Measurements from ENCODE around the gene SUN2.

SUN2 gene

GRCh38 chr22:38724176-38724575, 31.6 kb downstream of the SUN2 start:
- H3K27me3 ChIP-seq (ENCODE audit: insufficient read depth, low read length), result no peaks in the 10 kb centered on the region
- no peaks in the 10 kb centered on the region for H3K4me1 ChIP-seq (ENCODE audit: insufficient read depth, low read length)
- peaks cover 93% of the 10 kb centered on the region for H3K36me3 ChIP-seq (ENCODE audit: insufficient read depth, low read length)
- H3K9me3 ChIP-seq (ENCODE audit: insufficient read depth, low read depth, low read length), result no peaks in the 10 kb centered on the region
- H3K9ac ChIP-seq (ENCODE audit: low read depth, low read length), result no peak overlapping the region
- H3K4me3 ChIP-seq (ENCODE audit: low read length), result no peak overlapping the region
- 98% methylated on average over 7 of the region's 7 CpGs for WGBS
- no peak overlapping the region for H3K27ac ChIP-seq (ENCODE audit: low read depth, low read length)

DNA sequence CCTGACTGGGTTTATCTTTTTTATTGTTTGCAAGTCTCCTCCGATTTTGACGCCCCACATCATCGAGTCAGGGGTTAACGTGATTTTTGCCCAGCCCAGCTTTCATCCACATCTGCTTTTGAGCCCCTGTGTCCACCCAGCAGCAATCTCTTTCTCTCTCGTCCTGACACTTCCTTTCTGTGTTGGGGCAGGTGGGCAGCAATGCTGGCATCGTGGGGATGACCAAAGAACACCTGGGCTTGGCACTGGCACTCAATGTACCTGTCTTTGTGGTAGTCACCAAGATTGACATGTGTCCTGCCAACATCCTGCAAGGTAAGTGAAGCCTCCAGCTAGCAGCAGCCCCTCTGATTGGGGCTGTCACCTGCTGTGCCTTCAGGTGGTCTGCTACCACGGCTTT, 34.2 kb downstream of the SUN2 start:
- Histone ChIP-seq H3K9me3 (ENCODE audit: insufficient read depth, low read depth, low read length) (no peaks in the 10 kb centered on the region), H3K27ac (ENCODE audit: low read depth, low read length) (no peak overlapping the region), H3K36me3 (ENCODE audit: insufficient read depth, low read length) (peaks cover 88% of the 10 kb centered on the region), H3K9ac (ENCODE audit: low read depth, low read length) (no peak overlapping the region), H3K4me1 (ENCODE audit: insufficient read depth, low read length) (peaks cover 3% of the 10 kb centered on the region; the same call in 1 of the 2 replicates), H3K27me3 (ENCODE audit: insufficient read depth, low read length) (no peaks in the 10 kb centered on the region), H3K4me3 (ENCODE audit: low read length) (no peak overlapping the region)
- 91% methylated on average over 7 of the region's 7 CpGs for WGBS

DNA sequence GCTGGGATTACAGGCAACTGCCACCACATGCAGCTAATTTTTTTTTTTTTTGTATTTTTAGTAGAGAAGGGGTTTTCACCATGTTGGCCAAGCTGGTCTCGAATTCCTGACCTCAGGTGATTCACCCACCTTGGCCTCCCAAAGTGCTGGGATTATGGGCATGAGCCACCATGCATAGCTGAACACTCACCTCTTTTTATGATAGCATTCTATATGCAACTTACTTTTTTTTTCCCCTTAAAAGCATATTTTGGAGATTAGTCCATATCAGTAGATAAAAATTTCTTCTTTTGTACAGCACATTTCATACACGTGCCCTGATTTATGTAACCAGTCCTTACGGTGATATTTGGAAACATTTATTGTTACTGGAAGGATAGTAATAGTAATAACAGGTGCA, 35.4 kb downstream of the SUN2 start:
- no peaks in the 10 kb centered on the region for H3K27me3 ChIP-seq (ENCODE audit: insufficient read depth, low read length)

DNA sequence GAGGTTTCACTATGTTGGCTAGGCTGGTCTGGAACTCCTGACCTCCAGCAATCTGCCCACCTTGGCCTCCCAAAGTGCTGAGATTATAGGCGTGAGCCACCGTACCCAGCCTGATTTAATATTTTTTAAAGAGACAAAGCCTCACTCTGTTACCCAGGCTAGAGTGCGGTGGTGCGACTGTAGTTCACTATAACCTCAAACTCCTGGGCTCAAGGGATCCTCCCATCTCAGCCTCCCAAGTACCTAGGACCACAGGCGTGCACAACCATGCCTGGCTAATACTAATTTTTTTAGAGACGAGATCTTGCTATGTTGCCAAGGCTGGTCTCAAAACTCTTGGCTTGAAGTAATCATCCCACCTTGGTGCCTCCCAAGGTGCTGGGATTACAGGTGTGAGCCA, 36.6 kb downstream of the SUN2 start:
- 96% methylated on average over 6 of the region's 6 CpGs for WGBS
- H3K27ac ChIP-seq (ENCODE audit: low read depth, low read length), result no peak overlapping the region
- peaks cover 81% of the 10 kb centered on the region for H3K36me3 ChIP-seq (ENCODE audit: insufficient read depth, low read length)
- no peak overlapping the region for H3K9ac ChIP-seq (ENCODE audit: low read depth, low read length)
- no peaks in the 10 kb centered on the region for H3K9me3 ChIP-seq (ENCODE audit: insufficient read depth, low read depth, low read length)
- no peaks in the 10 kb centered on the region for H3K27me3 ChIP-seq (ENCODE audit: insufficient read depth, low read length)
- H3K4me1 ChIP-seq (ENCODE audit: insufficient read depth, low read length), result peaks cover 3% of the 10 kb centered on the region; the same call in 1 of the 2 replicates
- no peak overlapping the region for H3K4me3 ChIP-seq (ENCODE audit: low read length)

More for the DNA sequence above, 35.4 kb downstream of the SUN2 start:
- Histone ChIP-seq H3K27ac (ENCODE audit: low read depth, low read length) (no peak overlapping the region), H3K9me3 (ENCODE audit: insufficient read depth, low read depth, low read length) (no peaks in the 10 kb centered on the region), H3K4me1 (ENCODE audit: insufficient read depth, low read length) (peaks cover 3% of the 10 kb centered on the region; the same call in 1 of the 2 replicates), H3K4me3 (ENCODE audit: low read length) (no peak overlapping the region), H3K36me3 (ENCODE audit: insufficient read depth, low read length) (peaks cover 88% of the 10 kb centered on the region), H3K9ac (ENCODE audit: low read depth, low read length) (no peak overlapping the region)
- WGBS, result 97% methylated on average over 3 of the region's 3 CpGs

DNA sequence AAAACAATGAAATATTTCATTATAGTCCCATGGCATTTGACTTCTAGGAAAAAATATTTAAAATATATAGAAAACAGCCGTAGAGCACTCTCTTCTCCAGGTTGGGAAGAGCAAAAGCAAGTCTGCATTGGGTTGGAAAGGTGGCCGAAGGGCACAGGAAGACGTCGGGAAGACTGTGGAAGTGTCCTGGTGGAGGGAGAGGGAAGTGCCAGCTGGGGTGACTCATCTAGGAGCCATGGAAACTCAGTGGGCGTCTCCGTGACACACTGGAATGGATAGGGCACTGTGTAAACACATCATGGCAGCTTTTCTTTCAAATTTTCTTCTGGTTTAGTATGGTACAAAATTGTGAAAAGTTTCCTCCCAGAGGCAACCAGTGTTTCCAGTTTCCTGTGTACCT, 37.4 kb downstream of the SUN2 start:
- WGBS, result 68% methylated on average over 6 of the region's 6 CpGs

DNA sequence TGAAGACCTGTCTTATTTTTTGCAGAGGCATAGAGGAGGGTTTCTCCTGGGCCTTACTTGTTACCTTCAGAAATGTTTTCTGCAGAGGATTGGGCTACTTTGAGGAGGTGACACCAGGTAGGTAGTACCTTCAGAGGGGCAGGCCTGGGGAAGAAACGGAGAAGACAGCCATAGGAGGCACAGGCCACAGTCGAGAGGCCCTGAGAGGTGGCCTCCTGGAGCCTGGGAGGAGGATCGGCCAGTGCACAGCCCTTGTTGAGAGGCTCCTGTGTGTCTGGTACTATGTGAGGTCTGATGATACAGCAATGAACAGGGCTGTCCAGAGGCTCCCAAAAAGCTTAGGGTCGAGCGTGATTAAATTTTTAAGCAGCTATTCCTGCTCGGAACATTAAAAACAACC, 38.6 kb downstream of the SUN2 start:
- no peaks in the 10 kb centered on the region for H3K9me3 ChIP-seq (ENCODE audit: insufficient read depth, low read depth, low read length)
- no peak overlapping the region for H3K4me3 ChIP-seq (ENCODE audit: low read length)
- no peak overlapping the region for H3K27ac ChIP-seq (ENCODE audit: low read depth, low read length)
- 92% methylated on average over 6 of the region's 6 CpGs for WGBS
- H3K36me3 ChIP-seq (ENCODE audit: insufficient read depth, low read length), result peaks cover 61% of the 10 kb centered on the region
- peaks cover 19% of the 10 kb centered on the region for H3K4me1 ChIP-seq (ENCODE audit: insufficient read depth, low read length)
- no peaks in the 10 kb centered on the region for H3K27me3 ChIP-seq (ENCODE audit: insufficient read depth, low read length)
- H3K9ac ChIP-seq (ENCODE audit: low read depth, low read length), result no peak overlapping the region

More for the DNA sequence above, 37.4 kb downstream of the SUN2 start:
- Histone ChIP-seq H3K4me3 (ENCODE audit: low read length) (no peak overlapping the region), H3K36me3 (ENCODE audit: insufficient read depth, low read length) (peaks cover 73% of the 10 kb centered on the region), H3K9ac (ENCODE audit: low read depth, low read length) (no peak overlapping the region), H3K27me3 (ENCODE audit: insufficient read depth, low read length) (no peaks in the 10 kb centered on the region), H3K27ac (ENCODE audit: low read depth, low read length) (no peak overlapping the region), H3K4me1 (ENCODE audit: insufficient read depth, low read length) (peaks cover 7% of the 10 kb centered on the region; the same call in 1 of the 2 replicates), H3K9me3 (ENCODE audit: insufficient read depth, low read depth, low read length) (no peaks in the 10 kb centered on the region)

- peaks cover 57% of the 10 kb centered on the region for H3K36me3 ChIP-seq (ENCODE audit: insufficient read depth, low read length)
- no peaks in the 10 kb centered on the region for H3K27me3 ChIP-seq (ENCODE audit: insufficient read depth, low read length)
- no peak overlapping the region for H3K4me3 ChIP-seq (ENCODE audit: low read length)
- H3K9ac ChIP-seq (ENCODE audit: low read depth, low read length), result no peak overlapping the region
- peaks cover 22% of the 10 kb centered on the region for H3K4me1 ChIP-seq (ENCODE audit: insufficient read depth, low read length)
- WGBS, result 91% methylated on average over 9 of the region's 9 CpGs
- H3K27ac ChIP-seq (ENCODE audit: low read depth, low read length), result no peak overlapping the region
- no peaks in the 10 kb centered on the region for H3K9me3 ChIP-seq (ENCODE audit: insufficient read depth, low read depth, low read length)
Observed at GRCh38 chr22:38716826-38717225, 39.0 kb downstream of the SUN2 start.

GRCh38 chr22:38716271-38716670, 39.5 kb downstream of the SUN2 start:
- 95% methylated on average over 10 of the region's 10 CpGs for WGBS

DNA sequence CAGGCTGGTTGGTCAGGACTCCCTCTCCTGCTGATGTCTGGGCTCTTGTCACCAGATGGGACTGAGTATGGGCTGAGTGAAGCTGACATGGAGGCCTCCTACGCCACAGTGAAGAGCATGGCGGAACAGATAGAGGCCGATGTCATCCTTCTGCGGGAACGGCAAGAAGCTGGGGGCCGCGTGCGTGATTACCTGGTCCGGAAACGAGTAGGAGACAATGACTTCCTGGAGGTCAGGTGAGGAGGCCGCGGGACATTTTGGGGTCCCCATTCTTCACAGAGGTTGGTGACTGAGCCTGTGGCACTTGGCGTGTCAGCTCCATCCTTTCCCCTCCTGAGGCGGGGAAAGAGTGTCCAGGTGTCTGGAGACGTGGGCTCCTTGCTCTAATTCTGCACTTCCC, 39.9 kb downstream of the SUN2 start:
- no peak overlapping the region for H3K9ac ChIP-seq (ENCODE audit: low read depth, low read length)
- H3K27me3 ChIP-seq (ENCODE audit: insufficient read depth, low read length), result no peaks in the 10 kb centered on the region
- H3K27ac ChIP-seq (ENCODE audit: low read depth, low read length), result no peak overlapping the region
- peaks cover 51% of the 10 kb centered on the region for H3K36me3 ChIP-seq (ENCODE audit: insufficient read depth, low read length)
- WGBS, result 93% methylated on average over 15 of the region's 15 CpGs
- no peak overlapping the region for H3K4me3 ChIP-seq (ENCODE audit: low read length)
- H3K9me3 ChIP-seq (ENCODE audit: insufficient read depth, low read depth, low read length), result no peaks in the 10 kb centered on the region
- H3K4me1 ChIP-seq (ENCODE audit: insufficient read depth, low read length), result peaks cover 22% of the 10 kb centered on the region

More at GRCh38 chr22:38716271-38716670, 39.5 kb downstream of the SUN2 start:
- Histone ChIP-seq H3K36me3 (ENCODE audit: insufficient read depth, low read length) (peaks cover 52% of the 10 kb centered on the region), H3K27ac (ENCODE audit: low read depth, low read length) (no peak overlapping the region), H3K9ac (ENCODE audit: low read depth, low read length) (no peak overlapping the region), H3K9me3 (ENCODE audit: insufficient read depth, low read depth, low read length) (no peaks in the 10 kb centered on the region), H3K4me3 (ENCODE audit: low read length) (no peak overlapping the region), H3K4me1 (ENCODE audit: insufficient read depth, low read length) (peaks cover 22% of the 10 kb centered on the region), H3K27me3 (ENCODE audit: insufficient read depth, low read length) (no peaks in the 10 kb centered on the region)

DNA sequence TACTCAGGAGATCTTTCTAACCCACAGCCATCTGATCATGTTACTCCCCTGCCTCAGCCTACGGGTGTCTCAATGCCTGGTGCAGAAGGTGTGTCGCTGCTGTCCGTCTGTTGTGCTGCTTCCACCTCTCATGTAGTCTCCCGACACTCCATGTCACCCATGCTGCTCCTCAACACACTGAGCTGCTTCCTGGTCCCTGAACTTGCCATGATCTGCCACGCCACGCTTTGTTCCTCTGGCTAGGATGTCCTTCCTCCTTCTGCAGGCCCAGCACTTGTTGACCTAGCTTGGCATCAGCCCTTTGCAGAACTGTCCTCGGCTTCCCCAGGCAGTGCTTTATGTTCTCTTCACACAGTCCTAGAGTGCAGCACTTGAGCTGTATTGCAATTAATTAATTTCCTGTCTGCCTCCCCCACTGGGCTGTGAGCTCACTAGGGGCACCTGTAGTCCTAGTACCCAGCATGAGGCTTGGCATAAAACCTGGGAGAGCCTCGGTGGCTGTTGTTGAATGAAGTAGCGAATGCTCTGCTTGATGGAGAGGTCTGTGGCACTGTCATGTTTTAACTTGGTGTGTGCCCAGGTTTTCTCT, 40.5 kb downstream of the SUN2 start:
- Histone ChIP-seq H3K4me1 (ENCODE audit: insufficient read depth, low read length) (peaks cover 22% of the 10 kb centered on the region), H3K36me3 (ENCODE audit: insufficient read depth, low read length) (peaks cover 51% of the 10 kb centered on the region), H3K9me3 (ENCODE audit: insufficient read depth, low read depth, low read length) (no peaks in the 10 kb centered on the region), H3K27me3 (ENCODE audit: insufficient read depth, low read length) (no peaks in the 10 kb centered on the region), H3K9ac (ENCODE audit: low read depth, low read length) (no peak overlapping the region), H3K27ac (ENCODE audit: low read depth, low read length) (no peak overlapping the region), H3K4me3 (ENCODE audit: low read length) (no peak overlapping the region)
- WGBS, result 93% methylated on average over 9 of the region's 9 CpGs

- Histone ChIP-seq H3K4me3 (ENCODE audit: low read length) (no peak overlapping the region), H3K36me3 (ENCODE audit: insufficient read depth, low read length) (peaks cover 56% of the 10 kb centered on the region), H3K9ac (ENCODE audit: low read depth, low read length) (no peak overlapping the region), H3K9me3 (ENCODE audit: insufficient read depth, low read depth, low read length) (no peaks in the 10 kb centered on the region), H3K27ac (ENCODE audit: low read depth, low read length) (no peak overlapping the region), H3K4me1 (ENCODE audit: insufficient read depth, low read length) (peaks cover 27% of the 10 kb centered on the region), H3K27me3 (ENCODE audit: insufficient read depth, low read length) (no peaks in the 10 kb centered on the region)
- WGBS, result 85% methylated on average over 8 of the region's 8 CpGs
Observed at GRCh38 chr22:38713921-38714320, 41.9 kb downstream of the SUN2 start.

All from HUES64 (cell line).